Measurements from ENCODE around the gene TEN1. TPM values are rescaled to one million over a fixed set of nuclear protein-coding genes. Genes with fewer than 3 reads are reported as not detected.

The TEN1 gene
- total and polyA plus RNA-seq, 7 experiments from 2014 or later: 12.8 to 20.1 (median 13.8) TPM

DNA sequence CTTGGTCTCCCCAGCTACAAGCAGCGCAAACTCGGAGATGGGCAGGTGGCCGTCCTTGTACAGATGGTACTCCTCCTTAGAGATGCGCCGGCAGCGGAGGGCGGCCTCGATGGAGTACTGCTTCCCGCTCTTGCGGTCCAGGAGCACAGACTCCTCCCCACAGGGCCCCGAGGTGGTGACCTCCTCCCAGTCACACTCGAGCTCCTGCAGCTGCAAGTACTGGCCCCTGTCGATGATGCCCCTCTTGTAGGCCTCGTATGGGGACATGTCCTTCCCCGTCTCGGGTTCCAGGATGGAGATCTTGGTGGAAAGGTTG, 28.8 kb downstream of the TEN1 start:
- Histone ChIP-seq H3K27ac (ENCODE audit: low read depth, low read length) (no peak overlapping the region), H3K36me3 (ENCODE audit: control insufficient read depth in 2 of 3, insufficient read depth in 3 of 3, low read length in 3 of 3) (no peaks in the 10 kb centered on the region), H3K4me1 (ENCODE audit: control insufficient read depth in 2 of 2, insufficient read depth in 2 of 2, low read length in 2 of 2) (no peaks in the 10 kb centered on the region), H3K4me3 (ENCODE audit: low read length) (no peak overlapping the region), H3K9me3 (ENCODE audit: control insufficient read depth in 2 of 3, low read length in 3 of 3) (no peaks in the 10 kb centered on the region), H3K27me3 (ENCODE audit: control insufficient read depth in 2 of 2, insufficient read depth in 2 of 2, low read length in 2 of 2) (no peaks in the 10 kb centered on the region)
- H3K27me3 Mint-ChIP-seq: no peaks in the 10 kb centered on the region
- no peak overlapping the region for H3K27ac Mint-ChIP-seq
- no peak for DNase-seq
- POLR2A ChIA-PET: interaction anchor here (1.1 kb wide), 1 partner anchor 8 kb away, joined by 4 read pairs; no protein-coding TSS in a partner anchor
- H3K4me3 Mint-ChIP-seq: no peak overlapping the region
- peaks cover 0 to 4% (median 0%) of the 10 kb centered on the region in 5 donors for H3K36me3 Mint-ChIP-seq
- no peak for ATAC-seq
- intact Hi-C loops (cut with micrococcal nuclease): no loop called here
- peaks cover 0 to 7% (median 4%) of the 10 kb centered on the region in 7 donors for H3K4me1 Mint-ChIP-seq
- CTCF ChIA-PET: interaction anchor here (0.7 to 1.7 kb wide), 3 partner anchors 53 to 102 kb away, joined by 3 to 6 read pairs (median 6); no protein-coding TSS in a partner anchor
- peaks cover 0 to 3% (median 0%) of the 10 kb centered on the region in 11 donors for H3K9me3 Mint-ChIP-seq

- CTCF ChIA-PET: interaction anchor here (0.7 to 3.5 kb wide), 5 partner anchors 7 to 102 kb away, joined by 3 to 12 read pairs (median 6); partner anchors contain the start of gene CDK3
- no peak overlapping the region for H3K27ac Mint-ChIP-seq
These were observed 29.2 kb downstream of the TEN1 start for GRCh38 chr17:76008208-76008607.

GRCh38 chr17:76008630-76009425, 29.8 kb downstream of the TEN1 start:
- no peak for DNase-seq
- H3K36me3 ChIP-seq (ENCODE audit: control insufficient read depth in 2 of 3, insufficient read depth in 3 of 3, low read length in 3 of 3): no peaks in the 10 kb centered on the region
- Mint-ChIP-seq H3K27ac (no peak overlapping the region), H3K36me3 (peaks cover 0 to 4% (median 0%) of the 10 kb centered on the region in 5 donors), H3K4me1 (peaks cover 0 to 7% (median 4%) of the 10 kb centered on the region in 7 donors), H3K27me3 (no peaks in the 10 kb centered on the region), H3K4me3 (no peak overlapping the region), H3K9me3 (peaks cover 0 to 3% (median 0%) of the 10 kb centered on the region in 11 donors)
- intact Hi-C loops (cut with micrococcal nuclease): no loop called here
- H3K4me1 ChIP-seq (ENCODE audit: control insufficient read depth in 2 of 2, insufficient read depth in 2 of 2, low read length in 2 of 2): no peaks in the 10 kb centered on the region
- no peaks in the 10 kb centered on the region for H3K9me3 ChIP-seq (ENCODE audit: control insufficient read depth in 2 of 3, low read length in 3 of 3)
- ChIA-PET CTCF (interaction anchor here (0.7 to 3.5 kb wide), 4 partner anchors 8 to 103 kb away, joined by 3 to 12 read pairs (median 6); partner anchors contain the start of gene CDK3), POLR2A (interaction anchor here (0.5 to 1.1 kb wide), 3 partner anchors 7 to 44 kb away, joined by 3 to 4 read pairs (median 3); partner anchors contain the start of genes ACOX1 and TEN1)
- no peak overlapping the region for H3K27ac ChIP-seq (ENCODE audit: low read depth, low read length)
- H3K27me3 ChIP-seq (ENCODE audit: control insufficient read depth in 2 of 2, insufficient read depth in 2 of 2, low read length in 2 of 2): no peaks in the 10 kb centered on the region
- ATAC-seq: no peak
- no peak overlapping the region for H3K4me3 ChIP-seq (ENCODE audit: low read length)

More at GRCh38 chr17:76008208-76008607, 29.2 kb downstream of the TEN1 start:
- Mint-ChIP-seq H3K4me3 (no peak overlapping the region), H3K4me1 (peaks cover 0 to 7% (median 4%) of the 10 kb centered on the region in 7 donors), H3K27me3 (no peaks in the 10 kb centered on the region), H3K36me3 (peaks cover 0 to 4% (median 0%) of the 10 kb centered on the region in 5 donors), H3K9me3 (peaks cover 0 to 3% (median 0%) of the 10 kb centered on the region in 11 donors)
- Histone ChIP-seq H3K4me1 (ENCODE audit: control insufficient read depth in 2 of 2, insufficient read depth in 2 of 2, low read length in 2 of 2) (no peaks in the 10 kb centered on the region), H3K27ac (ENCODE audit: low read depth, low read length) (no peak overlapping the region), H3K9me3 (ENCODE audit: control insufficient read depth in 2 of 3, low read length in 3 of 3) (no peaks in the 10 kb centered on the region), H3K36me3 (ENCODE audit: control insufficient read depth in 2 of 3, insufficient read depth in 3 of 3, low read length in 3 of 3) (no peaks in the 10 kb centered on the region), H3K27me3 (ENCODE audit: control insufficient read depth in 2 of 2, insufficient read depth in 2 of 2, low read length in 2 of 2) (no peaks in the 10 kb centered on the region), H3K4me3 (ENCODE audit: low read length) (no peak overlapping the region)
- DNase-seq (no peak), ATAC-seq (no peak)
- POLR2A ChIA-PET: interaction anchor here (0.5 to 1.1 kb wide), 3 partner anchors 8 to 44 kb away, joined by 3 to 4 read pairs (median 3); partner anchors contain the start of genes ACOX1 and TEN1
- intact Hi-C loops (cut with micrococcal nuclease): no loop called here

- H3K4me1 Mint-ChIP-seq: peaks cover 0 to 13% (median 10%) of the 10 kb centered on the region in 7 donors
These were observed 30.4 kb downstream of the TEN1 start for GRCh38 chr17:76009447-76009846.

GRCh38 chr17:76009969-76010661, 31.1 kb downstream of the TEN1 start:
- ATAC-seq (no peak), DNase-seq (no peak)
- Histone ChIP-seq H3K36me3 (ENCODE audit: control insufficient read depth in 2 of 3, insufficient read depth in 3 of 3, low read length in 3 of 3) (no peaks in the 10 kb centered on the region), H3K27ac (ENCODE audit: low read depth, low read length) (no peak overlapping the region), H3K9me3 (ENCODE audit: control insufficient read depth in 2 of 3, low read length in 3 of 3) (no peaks in the 10 kb centered on the region), H3K4me3 (ENCODE audit: low read length) (no peak overlapping the region), H3K4me1 (ENCODE audit: control insufficient read depth in 2 of 2, insufficient read depth in 2 of 2, low read length in 2 of 2) (peaks cover 3 to 5% of the 10 kb centered on the region in 2 donors), H3K27me3 (ENCODE audit: control insufficient read depth in 2 of 2, insufficient read depth in 2 of 2, low read length in 2 of 2) (no peaks in the 10 kb centered on the region)
- intact Hi-C loops (cut with micrococcal nuclease): no loop called here
- Mint-ChIP-seq H3K4me3 (no peak overlapping the region), H3K9me3 (peaks cover 0 to 3% (median 0%) of the 10 kb centered on the region in 11 donors), H3K27ac (no peak overlapping the region), H3K4me1 (peaks cover 0 to 15% (median 10%) of the 10 kb centered on the region in 7 donors), H3K36me3 (peaks cover 0 to 4% (median 0%) of the 10 kb centered on the region in 5 donors), H3K27me3 (no peaks in the 10 kb centered on the region)
- ChIA-PET CTCF (interaction anchor here (0.5 to 3.5 kb wide), 8 partner anchors 9 to 289 kb away, joined by 3 to 12 read pairs (median 5); partner anchors contain the start of gene CDK3), POLR2A (interaction anchor here (0.6 to 0.7 kb wide), 2 partner anchors 108 to 133 kb away, joined by 3 to 6 read pairs; no protein-coding TSS in a partner anchor)

More at GRCh38 chr17:76009447-76009846, 30.4 kb downstream of the TEN1 start:
- Mint-ChIP-seq H3K27me3 (no peaks in the 10 kb centered on the region), H3K9me3 (peaks cover 0 to 3% (median 0%) of the 10 kb centered on the region in 11 donors), H3K4me3 (no peak overlapping the region), H3K27ac (no peak overlapping the region), H3K36me3 (peaks cover 0 to 4% (median 0%) of the 10 kb centered on the region in 5 donors)
- Histone ChIP-seq H3K9me3 (ENCODE audit: control insufficient read depth in 2 of 3, low read length in 3 of 3) (no peaks in the 10 kb centered on the region), H3K4me1 (ENCODE audit: control insufficient read depth in 2 of 2, insufficient read depth in 2 of 2, low read length in 2 of 2) (peaks cover 2 to 5% of the 10 kb centered on the region in 2 donors), H3K36me3 (ENCODE audit: control insufficient read depth in 2 of 3, insufficient read depth in 3 of 3, low read length in 3 of 3) (no peaks in the 10 kb centered on the region), H3K27ac (ENCODE audit: low read depth, low read length) (no peak overlapping the region), H3K27me3 (ENCODE audit: control insufficient read depth in 2 of 2, insufficient read depth in 2 of 2, low read length in 2 of 2) (no peaks in the 10 kb centered on the region), H3K4me3 (ENCODE audit: low read length) (no peak overlapping the region)
- DNase-seq (no peak), ATAC-seq (no peak)
- POLR2A ChIA-PET: no interaction called here
- intact Hi-C loops (cut with micrococcal nuclease): no loop called here
- CTCF ChIA-PET: interaction anchor here (1.6 to 3.5 kb wide), 4 partner anchors 8 to 289 kb away, joined by 4 to 12 read pairs (median 5); partner anchors contain the start of gene CDK3

DNA sequence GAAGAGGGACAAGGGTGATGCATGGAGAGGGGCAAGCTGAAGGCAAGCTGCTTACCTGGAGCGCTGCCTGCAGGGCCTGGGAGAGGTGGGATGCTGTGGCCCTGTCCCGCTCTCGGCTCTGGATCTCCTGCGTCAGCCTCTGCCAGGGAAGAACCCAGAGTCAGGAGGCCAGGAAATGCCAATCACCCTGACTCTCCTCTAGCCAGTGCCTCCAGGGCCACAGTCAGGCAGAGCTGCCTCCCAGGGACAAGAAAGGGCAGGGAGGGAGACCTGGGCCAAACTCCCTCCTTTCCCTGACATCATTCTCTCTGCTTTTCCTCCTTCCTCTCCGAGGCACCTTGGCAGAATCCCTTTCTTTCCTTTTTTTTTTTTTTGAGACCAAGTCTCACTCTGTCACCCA, 32.9 kb downstream of the TEN1 start:
- Histone ChIP-seq H3K4me3 (ENCODE audit: low read length) (no peak overlapping the region), H3K4me1 (ENCODE audit: control insufficient read depth in 2 of 2, insufficient read depth in 2 of 2, low read length in 2 of 2) (peaks cover 3 to 5% of the 10 kb centered on the region in 2 donors), H3K27me3 (ENCODE audit: control insufficient read depth in 2 of 2, insufficient read depth in 2 of 2, low read length in 2 of 2) (no peaks in the 10 kb centered on the region), H3K9me3 (ENCODE audit: control insufficient read depth in 2 of 3, low read length in 3 of 3) (no peaks in the 10 kb centered on the region), H3K36me3 (ENCODE audit: control insufficient read depth in 2 of 3, insufficient read depth in 3 of 3, low read length in 3 of 3) (no peaks in the 10 kb centered on the region), H3K27ac (ENCODE audit: low read depth, low read length) (no peak overlapping the region)
- H3K36me3 Mint-ChIP-seq: no peaks in the 10 kb centered on the region
- peaks cover 0 to 11% (median 8%) of the 10 kb centered on the region in 7 donors for H3K4me1 Mint-ChIP-seq
- no peak for ATAC-seq
- intact Hi-C loops (cut with micrococcal nuclease): no loop called here
- H3K9me3 Mint-ChIP-seq: no peaks in the 10 kb centered on the region
- no peak for DNase-seq
- no peak overlapping the region for H3K4me3 Mint-ChIP-seq
- ChIA-PET POLR2A (interaction anchor here (1.0 to 1.2 kb wide), 3 partner anchors 92 to 373 kb away, joined by 3 to 4 read pairs (median 3); partner anchors contain the start of gene SPHK1), CTCF (interaction anchor here (0.6 to 3.5 kb wide), 5 partner anchors 11 to 386 kb away, joined by 3 to 12 read pairs (median 3); partner anchors contain the start of gene CDK3)
- H3K27me3 Mint-ChIP-seq: no peaks in the 10 kb centered on the region
- H3K27ac Mint-ChIP-seq: no peak overlapping the region

Measured in naive thymus-derived CD4-positive, alpha-beta T cell (primary cell).